Sciatic nerve (tissue), 2 donors: ENCODE measurements around the gene AP5S1. TPM values are rescaled to one million over a fixed set of nuclear protein-coding genes. Genes with fewer than 3 reads are reported as not detected.
A peak's percentile ranks its signal among the peaks of the same experiment; 100 is the strongest.
"Not testable (repeated sequence)": the region's sequence is repeated elsewhere in the genome, so short reads cannot be mapped to it uniquely, and the experiment has no call there.

Experiments used
- ATAC-seq: fragments of 200-7000 bp; cut with Tn5 transposase; one replicate; pipeline ENCODE4 v1.9.1; 2020; ENCODE audit warnings: mild to moderate bottlenecking, moderate library complexity
- DNase-seq: peaks from one replicate; pipeline ENCODE4 v3.0.0-alpha.2; 2020; ENCODE audit warnings: low spot score
- intact Hi-C: fragments of 100-400 bp; cut with DNase I; formaldehyde crosslinking; loops from one replicate; pipeline ENCODE4 v1.14.2; 2022
- total RNA-seq: library from RNA; stranded (reverse); fragmentation: NEBNext Ultra II Directional; extraction: Animal tissue kit (Norgen Biotek cat#: 25700); gene quantifications from one replicate; pipeline ENCODE4 v1.2.1, GENCODE V29; 2021
- donor health status: DM: no; HTN: no; CAD: no.
- donor health status: DM: no; HTN: no; CAD: no.

Gene AP5S1
- total RNA-seq, 1 donor from 2014 or later, result 8.4 TPM

DNA sequence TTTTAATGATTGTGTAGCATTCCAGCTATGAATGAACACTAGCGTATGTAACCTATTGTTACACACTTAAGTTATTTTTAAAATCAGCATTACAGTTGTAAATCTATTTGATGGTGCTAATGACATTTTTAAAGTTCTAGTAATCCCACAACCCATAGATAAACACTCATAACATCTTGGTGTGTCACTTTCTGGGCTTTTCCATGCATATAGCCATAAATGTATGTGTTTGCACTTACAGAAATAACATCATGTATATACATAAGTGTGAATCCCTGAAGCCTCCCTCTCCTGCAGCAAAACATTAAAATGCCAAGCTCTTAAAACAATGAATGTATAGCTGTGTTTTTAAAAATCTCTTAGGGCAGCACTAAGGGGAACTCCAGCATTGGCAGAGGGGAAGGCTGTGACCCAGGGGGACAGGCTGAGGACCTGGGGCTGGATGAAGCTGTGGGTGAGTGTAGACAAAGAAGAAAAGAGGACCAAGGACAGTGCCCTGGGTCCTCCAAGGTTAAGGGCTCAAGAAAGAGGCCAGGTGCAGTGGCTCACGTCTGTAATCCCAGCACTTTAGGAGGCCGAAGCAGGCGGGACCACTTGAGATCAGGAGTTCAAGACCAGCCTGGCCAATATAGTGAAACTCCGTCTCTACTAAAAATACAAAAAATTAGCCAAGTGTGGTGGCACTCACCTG, 32.9 kb upstream of the AP5S1 start:
- ATAC-seq (no peak), DNase-seq (no peak)
- intact Hi-C loops, result loop anchor here (2.0 kb wide), 1 partner anchor 33 kb away; the partner anchor contains the start of gene AP5S1

DNA sequence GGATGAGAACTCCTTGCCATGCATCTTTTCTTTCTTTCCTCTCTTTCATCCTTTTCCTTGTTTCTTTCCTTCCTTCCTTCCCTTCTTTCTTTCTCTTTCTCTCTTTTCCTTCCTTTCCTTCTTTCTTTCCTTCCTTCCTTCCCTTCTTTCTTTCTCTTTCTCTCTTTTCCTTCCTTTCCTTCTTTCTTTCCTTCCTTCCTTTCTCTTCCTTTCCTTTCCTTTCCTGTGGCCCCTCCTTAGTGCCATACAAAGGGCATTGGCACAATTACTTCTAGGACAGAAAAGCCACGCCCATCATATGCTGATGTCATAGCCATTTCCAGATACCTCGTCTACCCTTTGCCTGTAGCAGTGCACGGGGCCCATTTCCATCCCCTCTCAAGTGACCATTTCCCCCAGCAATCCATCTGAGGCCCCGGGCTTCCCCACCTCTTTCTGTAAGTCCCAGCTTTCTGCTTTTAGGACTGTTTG, 31.6 kb upstream of the AP5S1 start:
- intact Hi-C loops, result no loop called here
- DNase-seq (no peak), ATAC-seq (no peak)

DNA sequence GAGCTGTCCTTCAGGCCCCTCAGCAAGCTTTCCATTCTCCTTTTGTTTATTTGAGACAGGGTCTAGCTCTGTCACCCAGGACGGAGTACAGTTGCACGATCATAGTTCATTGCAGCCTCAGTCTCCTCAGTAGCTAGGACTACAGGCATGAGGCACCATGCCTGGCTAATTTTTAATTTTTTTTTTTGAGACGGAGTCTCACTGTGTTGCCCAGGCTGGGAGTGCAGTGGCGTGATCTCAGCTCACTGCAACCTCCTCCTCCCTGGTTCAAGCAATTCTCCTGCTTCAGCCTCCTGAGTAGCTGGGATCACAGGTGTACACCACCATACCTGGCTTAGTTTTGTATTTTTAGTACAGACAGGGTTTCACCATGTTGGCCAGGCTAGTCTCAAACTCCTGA, 31.1 kb upstream of the AP5S1 start:
- ATAC-seq, DNase-seq, intact Hi-C loops: not testable (repeated sequence)

DNA sequence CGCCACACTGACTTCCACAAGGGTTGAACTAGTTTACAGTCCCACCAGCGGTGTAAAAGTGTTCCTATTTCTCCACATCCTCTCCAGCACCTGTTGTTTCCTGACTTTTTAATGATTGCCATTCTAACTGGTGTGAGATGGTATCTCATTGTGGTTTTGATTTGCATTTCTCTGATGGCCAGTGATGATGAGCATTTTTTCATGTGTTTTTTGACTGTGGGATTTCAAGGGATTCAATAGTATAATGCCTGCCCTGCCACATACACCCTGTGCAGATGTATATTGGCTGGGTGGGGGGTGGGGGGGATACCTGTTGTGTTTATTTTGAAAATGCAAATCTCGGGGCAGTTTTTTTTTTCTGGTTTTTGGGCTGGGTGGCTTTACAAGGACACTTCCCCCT, 26.2 kb upstream of the AP5S1 start:
- DNase-seq, ATAC-seq, intact Hi-C loops: not testable (repeated sequence)

DNA sequence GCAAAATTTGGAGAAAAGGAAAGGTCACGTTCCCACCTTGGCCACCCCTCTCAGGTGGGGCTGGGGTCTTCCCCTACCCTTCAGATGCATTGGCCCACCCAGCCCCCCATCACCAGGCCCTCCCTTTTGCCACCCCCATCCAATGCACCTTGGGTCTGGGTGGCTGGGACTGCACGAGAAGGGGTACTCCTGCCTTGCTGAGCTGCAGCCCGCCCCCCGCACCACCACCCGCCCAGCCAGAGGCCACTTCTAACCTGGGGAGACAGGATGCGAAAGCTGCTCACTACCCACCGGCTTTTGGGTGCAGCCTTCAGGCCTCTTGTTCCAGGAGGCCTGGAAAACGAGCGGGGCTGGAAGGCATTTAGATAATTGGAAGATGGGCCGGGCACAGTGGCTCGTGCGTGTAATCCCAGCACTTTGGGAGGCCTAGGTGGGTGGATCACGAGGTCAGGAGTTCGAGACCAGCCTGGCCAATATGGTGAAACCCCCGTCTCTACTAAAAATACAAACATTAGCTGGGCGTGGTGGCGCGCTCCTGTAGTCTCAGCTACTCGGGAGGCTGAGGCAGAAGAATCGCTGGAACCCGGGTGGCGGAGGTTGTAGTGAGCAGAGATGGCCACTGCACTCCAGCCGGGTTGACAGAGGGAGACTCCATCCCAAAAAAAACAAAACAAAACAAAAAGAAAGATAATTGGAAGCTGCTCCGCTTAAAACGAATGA, 25.5 kb upstream of the AP5S1 start:
- DNase-seq (no peak), ATAC-seq (no peak)
- intact Hi-C loops, result no loop called here

DNA sequence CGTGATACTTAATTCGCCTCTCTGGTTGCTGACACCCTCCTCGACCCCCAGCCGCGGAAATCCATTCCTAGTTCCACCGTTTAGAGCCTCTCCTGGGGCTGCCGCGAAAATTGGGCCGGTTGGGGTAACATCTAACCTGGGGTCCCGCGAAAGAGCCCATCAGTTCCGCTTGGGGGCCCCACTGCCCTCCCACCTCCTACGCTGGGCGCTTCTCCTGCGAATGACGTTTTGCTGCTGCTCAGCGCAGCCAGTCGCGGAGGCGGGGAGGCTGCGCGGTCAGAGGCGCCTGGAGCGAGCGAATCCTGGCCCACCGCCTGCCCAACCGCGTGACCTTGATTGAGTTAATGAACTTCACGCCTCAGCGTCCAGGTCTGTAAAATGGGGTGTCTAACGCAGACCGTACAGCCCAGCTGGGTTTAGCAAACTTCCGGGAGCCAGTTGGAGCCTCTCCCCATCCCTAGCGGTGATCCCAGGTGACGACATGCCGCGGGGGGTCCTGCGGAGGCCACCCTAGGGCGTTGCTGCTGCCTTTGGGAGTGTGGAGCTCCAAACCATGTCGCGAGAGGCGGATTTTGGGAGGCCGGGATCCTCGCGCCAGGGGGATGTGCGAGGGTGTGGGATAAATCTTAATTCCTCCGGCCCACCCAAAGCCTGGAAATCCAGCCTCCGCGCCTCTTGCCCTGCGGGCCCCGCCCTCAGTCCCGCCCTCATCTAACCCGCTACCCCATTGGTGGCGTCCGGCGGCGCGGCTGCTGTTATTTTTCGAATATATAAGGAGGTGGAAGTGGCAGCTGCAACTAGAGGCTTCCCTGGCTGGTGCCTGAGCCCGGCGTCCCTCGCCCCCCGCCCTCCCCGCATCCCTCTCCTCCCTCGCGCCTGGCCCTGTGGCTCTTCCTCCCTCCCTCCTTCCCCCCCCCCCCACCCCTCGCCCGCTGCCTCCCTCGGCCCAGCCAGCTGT, 24.6 kb upstream of the AP5S1 start, which contains the start of gene CDC25B:
Gene CDC25B, plus strand, starts transcription at position 800 of the 958 bp plus-strand sequence. CDS start 222 bp downstream, outside the sequence.
- DNase-seq (peak; percentile 98), ATAC-seq (peak; percentile 95)
- intact Hi-C loops, result no loop called here

DNA sequence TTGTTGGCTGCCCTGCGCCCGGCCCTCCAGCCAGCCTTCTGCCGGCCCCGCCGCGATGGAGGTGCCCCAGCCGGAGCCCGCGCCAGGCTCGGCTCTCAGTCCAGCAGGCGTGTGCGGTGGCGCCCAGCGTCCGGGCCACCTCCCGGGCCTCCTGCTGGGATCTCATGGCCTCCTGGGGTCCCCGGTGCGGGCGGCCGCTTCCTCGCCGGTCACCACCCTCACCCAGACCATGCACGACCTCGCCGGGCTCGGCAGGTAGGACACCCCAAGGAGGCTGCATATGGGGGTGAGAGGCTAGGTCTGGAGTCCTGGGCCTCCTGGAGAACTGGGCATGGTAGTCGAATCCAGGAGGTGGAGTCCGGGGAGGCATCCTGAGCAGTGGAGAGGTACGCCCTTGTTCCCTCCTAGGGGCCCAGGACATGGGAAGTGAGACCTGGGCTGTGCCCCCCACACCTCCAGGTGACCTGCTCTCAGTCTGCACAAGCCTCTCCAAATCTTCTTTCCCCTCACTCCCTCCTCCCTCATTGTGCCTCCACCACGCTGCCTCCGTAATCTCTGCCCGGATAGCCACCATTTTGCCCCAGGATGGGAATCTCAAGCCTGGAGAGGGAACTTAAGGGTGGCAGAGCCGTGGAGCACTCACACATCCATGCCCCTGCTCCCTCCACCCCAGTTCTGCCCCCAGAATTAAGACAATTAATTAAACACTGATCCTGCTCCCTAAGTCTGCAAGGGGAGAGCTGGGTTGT, 23.7 kb upstream of the AP5S1 start:
- DNase-seq (no peak), ATAC-seq (no peak)
- intact Hi-C loops, result no loop called here

DNA sequence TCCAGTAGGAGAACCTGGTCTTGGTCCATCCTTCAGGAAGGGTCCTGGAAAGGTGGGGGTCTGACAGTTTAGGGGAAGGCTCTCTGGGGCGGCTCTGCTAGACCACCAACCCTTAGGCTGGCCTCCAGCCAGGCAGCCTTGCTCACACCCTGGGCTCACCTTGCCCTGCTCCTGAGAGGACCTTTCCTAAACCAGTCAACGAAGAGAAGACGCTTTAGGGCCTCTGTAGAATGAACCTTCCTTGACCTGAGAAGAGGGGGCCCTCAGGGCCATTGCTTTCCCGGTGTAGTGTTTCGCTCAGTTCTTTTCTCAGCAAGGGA, 23.2 kb upstream of the AP5S1 start:
- no peak for ATAC-seq
- DNase-seq, result no peak
- intact Hi-C loops, result no loop called here

DNA sequence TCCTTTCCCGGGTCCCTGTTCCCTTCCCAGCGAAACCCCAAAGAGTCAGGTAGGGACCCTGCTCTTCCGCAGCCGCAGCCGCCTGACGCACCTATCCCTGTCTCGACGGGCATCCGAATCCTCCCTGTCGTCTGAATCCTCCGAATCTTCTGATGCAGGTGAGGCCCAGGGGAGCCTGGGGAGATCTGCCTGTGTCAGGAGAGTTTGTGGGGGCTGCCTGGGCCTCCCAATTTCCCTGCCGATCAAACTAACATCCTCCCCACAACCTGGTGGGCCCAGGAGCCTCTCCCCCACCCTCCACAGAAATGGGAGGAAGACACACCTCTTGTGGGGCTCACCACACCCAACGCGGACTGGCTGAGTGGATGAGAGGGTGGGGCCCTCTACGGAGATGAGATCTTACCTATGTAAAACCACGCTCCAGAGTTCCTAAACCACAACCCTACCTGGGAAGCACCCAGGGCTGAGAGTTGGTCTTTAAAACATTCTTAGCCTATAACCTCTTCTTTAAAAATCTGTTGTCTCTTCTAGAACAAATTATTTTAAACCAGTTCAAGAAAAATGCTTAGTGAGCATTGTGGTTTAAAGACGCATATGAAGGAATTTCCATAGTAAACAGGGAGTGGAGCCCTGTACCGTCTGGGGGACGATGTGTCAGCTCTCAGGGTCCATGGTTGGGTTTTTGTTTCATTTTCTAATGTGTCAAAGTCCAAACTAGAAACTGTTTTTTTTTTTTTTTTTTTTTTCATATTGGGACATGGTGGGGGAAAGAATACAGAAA, 22.6 kb upstream of the AP5S1 start:
- ATAC-seq (no peak), DNase-seq (no peak)
- intact Hi-C loops, result no loop called here

DNA sequence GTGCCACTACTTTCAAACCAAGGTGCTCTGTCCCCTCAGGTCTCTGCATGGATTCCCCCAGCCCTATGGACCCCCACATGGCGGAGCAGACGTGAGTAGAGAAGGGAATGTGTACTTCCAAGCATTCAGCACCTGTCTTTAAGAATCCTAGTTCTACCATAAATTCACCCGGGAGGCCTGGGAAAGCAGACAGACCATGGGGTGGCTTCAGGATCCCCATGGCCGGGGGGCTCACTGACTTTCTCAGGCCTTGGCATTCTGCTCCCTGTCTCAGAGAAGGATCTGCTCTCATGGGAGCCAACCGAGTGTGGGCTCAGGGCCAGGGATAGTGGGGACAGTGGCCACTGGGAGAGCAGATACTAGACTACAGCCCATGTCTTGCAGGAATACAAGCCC, 22.0 kb upstream of the AP5S1 start:
- intact Hi-C loops, result no loop called here
- DNase-seq (no peak), ATAC-seq (no peak)

DNA sequence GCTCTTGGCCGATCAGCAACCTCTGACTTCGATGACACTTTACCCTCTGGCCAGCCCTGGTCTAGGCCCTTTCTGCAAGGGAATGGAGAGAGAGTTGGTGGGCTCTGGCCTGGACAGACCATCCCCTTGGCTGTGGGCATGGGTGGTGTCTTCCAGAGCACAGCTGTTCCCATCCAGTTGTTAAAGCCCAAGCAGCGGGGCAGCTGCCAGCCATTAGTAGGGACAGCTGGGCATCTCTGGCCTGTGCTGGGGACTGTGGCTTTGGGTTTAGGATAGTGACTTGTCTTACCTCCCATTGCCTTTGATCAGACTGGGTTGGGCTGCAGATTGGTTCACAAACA, 21.5 kb upstream of the AP5S1 start:
- intact Hi-C loops, result no loop called here
- no peak for DNase-seq
- ATAC-seq, result no peak

DNA sequence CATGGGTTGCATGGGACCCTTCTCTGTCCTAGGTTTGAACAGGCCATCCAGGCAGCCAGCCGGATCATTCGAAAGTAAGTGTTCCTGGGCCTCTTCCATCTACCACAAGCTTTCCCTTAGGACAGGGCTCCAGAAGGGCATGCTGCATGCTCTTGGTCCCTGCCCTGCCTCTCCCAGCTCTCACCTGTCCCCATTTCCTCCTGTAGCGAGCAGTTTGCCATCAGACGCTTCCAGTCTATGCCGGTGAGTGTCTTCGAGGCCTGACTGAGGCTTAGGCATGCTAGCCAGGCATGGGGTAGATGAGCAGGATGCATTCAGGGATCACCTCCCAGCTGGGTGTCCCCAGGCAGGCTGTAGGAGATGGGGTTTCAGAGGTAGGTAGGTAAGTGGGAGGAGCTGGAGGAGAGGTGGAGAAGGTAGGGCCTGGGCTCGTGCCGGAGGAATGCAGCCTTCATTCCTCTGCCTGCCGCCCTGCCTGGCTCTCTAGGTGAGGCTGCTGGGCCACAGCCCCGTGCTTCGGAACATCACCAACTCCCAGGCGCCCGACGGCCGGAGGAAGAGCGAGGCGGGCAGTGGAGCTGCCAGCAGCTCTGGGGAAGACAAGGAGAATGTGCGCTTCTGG, 20.0 kb upstream of the AP5S1 start:
- no peak for ATAC-seq
- no peak for DNase-seq
- intact Hi-C loops, result no loop called here

DNA sequence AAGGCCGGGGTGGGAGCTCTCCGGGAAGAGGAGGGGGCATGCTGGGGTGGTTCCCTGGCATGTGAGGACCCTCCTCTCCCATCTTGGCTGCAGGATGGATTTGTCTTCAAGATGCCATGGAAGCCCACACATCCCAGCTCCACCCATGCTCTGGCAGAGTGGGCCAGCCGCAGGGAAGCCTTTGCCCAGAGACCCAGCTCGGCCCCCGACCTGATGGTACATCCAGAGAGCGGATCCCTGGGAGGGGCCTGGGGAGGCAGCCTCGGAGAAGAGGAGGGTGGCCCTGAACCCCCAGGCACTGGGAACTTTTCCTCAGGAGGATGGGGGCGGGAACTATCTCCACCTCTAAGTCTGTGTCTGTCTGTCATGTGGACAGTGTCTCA, 19.5 kb upstream of the AP5S1 start:
- intact Hi-C loops, result no loop called here
- ATAC-seq, result no peak
- DNase-seq, result no peak

DNA sequence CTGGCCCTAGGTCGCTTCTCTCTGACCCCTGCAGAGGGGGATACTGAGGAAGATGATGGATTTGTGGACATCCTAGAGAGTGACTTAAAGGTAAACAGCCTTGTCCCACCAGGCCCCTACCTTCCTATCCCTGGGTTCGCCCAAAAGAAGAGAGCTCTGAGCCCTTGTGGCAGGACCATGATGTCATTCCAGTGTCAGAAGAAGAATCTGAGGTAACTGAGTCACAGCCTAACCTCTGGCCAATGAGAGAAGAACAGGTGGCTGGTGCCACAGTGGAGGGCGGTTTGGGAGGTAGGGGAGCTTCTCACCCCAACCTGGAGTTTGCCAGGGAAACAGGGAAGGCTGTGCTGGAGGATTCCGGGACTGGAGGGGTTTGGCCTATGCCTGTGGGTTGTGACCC, 19.0 kb upstream of the AP5S1 start:
- DNase-seq, result no peak
- ATAC-seq, result no peak
- intact Hi-C loops, result no loop called here

DNA sequence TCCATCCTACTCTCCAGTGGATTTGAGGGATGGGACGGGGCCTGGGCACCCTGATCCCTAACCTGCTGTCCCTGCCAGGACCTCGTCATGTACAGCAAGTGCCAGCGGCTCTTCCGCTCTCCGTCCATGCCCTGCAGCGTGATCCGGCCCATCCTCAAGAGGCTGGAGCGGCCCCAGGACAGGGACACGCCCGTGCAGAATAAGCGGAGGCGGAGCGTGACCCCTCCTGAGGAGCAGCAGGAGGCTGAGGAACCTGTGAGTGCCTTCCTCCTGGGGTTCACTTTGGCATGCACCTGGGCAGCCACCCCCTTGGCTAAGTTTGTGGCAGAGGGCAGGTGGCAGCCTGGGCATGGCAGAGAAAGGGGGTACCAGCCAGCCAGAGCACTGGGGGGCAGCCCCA, 18.5 kb upstream of the AP5S1 start:
- ATAC-seq, result no peak
- no peak for DNase-seq
- intact Hi-C loops, result no loop called here

DNA sequence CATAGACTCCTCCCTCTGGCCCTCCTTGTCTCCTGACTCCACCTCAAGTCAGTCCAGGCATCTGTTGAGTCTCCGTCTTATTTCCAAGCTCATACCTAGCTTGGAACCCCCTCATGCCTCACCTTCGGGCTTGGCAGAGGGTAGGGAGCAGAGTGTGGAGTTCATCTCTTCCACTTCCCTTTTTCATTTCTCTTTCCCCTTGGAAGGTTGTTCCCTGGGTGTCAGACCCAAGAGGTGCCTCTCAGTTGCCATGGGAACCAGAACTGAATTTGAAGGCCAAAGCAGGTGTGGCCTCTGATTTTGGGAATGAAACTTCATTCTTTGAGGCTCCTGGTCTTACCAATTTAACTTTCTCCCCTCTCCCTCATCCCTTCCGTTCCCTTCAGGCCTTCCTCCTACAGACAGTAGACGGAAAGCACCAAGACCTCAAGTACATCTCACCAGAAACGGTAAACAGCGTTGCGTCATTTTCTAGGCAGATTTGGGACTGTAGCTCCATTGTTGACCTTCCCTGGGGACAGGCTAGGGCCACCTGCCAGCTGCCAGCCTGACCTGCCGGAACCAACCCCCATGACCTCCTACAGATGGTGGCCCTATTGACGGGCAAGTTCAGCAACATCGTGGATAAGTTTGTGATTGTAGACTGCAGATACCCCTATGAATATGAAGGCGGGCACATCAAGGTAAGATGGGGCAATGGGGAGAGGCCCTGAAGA, 17.7 kb upstream of the AP5S1 start:
- intact Hi-C loops, result no loop called here
- DNase-seq (no peak), ATAC-seq (no peak)

DNA sequence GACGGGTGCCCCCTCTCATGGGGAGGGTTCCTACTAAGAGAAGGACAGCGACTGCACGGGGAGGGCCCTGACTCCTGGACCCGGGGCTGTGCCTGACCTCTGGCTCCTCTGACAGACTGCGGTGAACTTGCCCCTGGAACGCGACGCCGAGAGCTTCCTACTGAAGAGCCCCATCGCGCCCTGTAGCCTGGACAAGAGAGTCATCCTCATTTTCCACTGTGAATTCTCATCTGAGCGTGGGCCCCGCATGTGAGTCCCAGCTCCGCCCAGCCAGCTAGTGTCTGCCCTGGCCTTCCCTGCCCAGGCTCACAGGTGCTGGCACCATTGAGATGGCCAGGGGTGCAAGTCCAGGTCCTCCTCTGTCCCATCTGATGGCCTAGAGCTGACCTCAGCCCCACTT, 17.1 kb upstream of the AP5S1 start:
- no peak for ATAC-seq
- intact Hi-C loops, result no loop called here
- DNase-seq, result no peak
